ENCODE measurements around the gene PDE3A.

Gene PDE3A

DNA sequence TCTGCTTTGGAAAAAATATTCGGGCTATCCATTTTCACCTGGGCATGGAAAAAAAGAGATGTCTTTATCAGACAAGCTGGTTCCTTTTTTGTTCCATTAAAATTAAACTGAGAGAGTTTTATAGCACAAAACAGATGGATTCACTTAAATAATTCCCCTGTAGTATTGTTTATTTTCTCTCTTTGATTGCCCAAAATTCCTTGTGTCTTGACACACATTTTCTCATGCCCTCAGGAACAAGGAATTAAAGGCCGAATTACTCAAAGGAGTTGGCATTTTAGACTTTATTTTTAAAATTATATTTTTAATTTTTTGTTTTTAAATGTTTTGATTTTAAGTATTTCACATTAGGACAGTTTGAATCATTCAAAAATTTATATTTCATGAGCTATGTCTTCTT, 257.2 kb downstream of the PDE3A start:
- H3K4me1 ChIP-seq (ENCODE audit: control insufficient read depth, insufficient read depth, low read length), result peaks cover 9% of the 10 kb centered on the region
- H3K4me3 ChIP-seq (ENCODE audit: low read length), result no peak overlapping the region
- no peaks in the 10 kb centered on the region for H3K9me3 ChIP-seq (replicated peaks; ENCODE audit: low read length)
- H3K4me2 ChIP-seq (ENCODE audit: low read length), result no peak overlapping the region
- H3K27me3 ChIP-seq (ENCODE audit: control insufficient read depth, insufficient read depth, low read length), result no peaks in the 10 kb centered on the region
- H3K36me3 ChIP-seq (ENCODE audit: insufficient read depth, low read length), result no peaks in the 10 kb centered on the region
- H3K9ac ChIP-seq (ENCODE audit: low read depth, low read length), result no peak overlapping the region

- Histone ChIP-seq H3K27me3 (ENCODE audit: control insufficient read depth, insufficient read depth, low read length) (no peaks in the 10 kb centered on the region), H3K9ac (ENCODE audit: low read depth, low read length) (no peak overlapping the region), H3K4me3 (ENCODE audit: low read length) (no peak overlapping the region), H3K4me1 (ENCODE audit: control insufficient read depth, insufficient read depth, low read length) (peaks cover 9% of the 10 kb centered on the region), H3K9me3 (replicated peaks; ENCODE audit: low read length) (no peaks in the 10 kb centered on the region), H3K36me3 (ENCODE audit: insufficient read depth, low read length) (no peaks in the 10 kb centered on the region), H3K4me2 (ENCODE audit: low read length) (no peak overlapping the region)
Observed at GRCh38 chr12:20627001-20627588, 258.8 kb downstream of the PDE3A start.

DNA sequence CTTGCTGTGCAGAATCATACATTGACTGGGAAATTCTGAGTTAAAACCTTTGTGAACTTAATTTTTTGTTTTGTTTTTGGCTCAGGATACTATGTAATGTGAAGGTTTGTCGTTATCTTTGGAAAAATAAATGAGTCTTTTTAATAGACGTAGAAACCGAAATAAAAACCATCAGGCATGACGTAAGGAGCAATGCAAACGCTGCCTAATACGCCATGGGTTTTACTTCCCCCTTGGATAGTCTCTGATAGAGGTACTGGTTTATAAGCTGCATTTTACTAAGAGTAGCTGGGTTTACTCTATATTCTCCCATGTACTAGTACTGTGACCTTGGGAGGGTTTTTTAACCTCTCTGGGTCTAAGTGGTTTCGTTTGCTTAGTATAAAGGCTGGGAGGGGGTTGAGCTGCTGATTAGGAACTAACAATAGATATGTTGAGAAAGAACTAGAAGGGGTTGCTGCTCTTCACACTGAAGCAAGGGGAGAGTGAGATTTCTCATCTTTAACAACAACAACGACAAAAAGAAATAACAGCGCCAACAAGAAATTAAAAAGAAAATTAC, 260.0 kb downstream of the PDE3A start:
- H3K9ac ChIP-seq (ENCODE audit: low read depth, low read length), result no peak overlapping the region

GRCh38 chr12:20628999-20629398, 260.7 kb downstream of the PDE3A start:
- no peaks in the 10 kb centered on the region for H3K9me3 ChIP-seq (replicated peaks; ENCODE audit: low read length)
- peaks cover 9% of the 10 kb centered on the region for H3K4me1 ChIP-seq (ENCODE audit: control insufficient read depth, insufficient read depth, low read length)
- H3K27me3 ChIP-seq (ENCODE audit: control insufficient read depth, insufficient read depth, low read length), result no peaks in the 10 kb centered on the region
- H3K4me2 ChIP-seq (ENCODE audit: low read length), result peak overlapping the region; percentile 16
- no peaks in the 10 kb centered on the region for H3K36me3 ChIP-seq (ENCODE audit: insufficient read depth, low read length)
- H3K4me3 ChIP-seq (ENCODE audit: low read length), result no peak overlapping the region
- no peak overlapping the region for H3K9ac ChIP-seq (ENCODE audit: low read depth, low read length)

More for the DNA sequence above, 260.0 kb downstream of the PDE3A start:
- Histone ChIP-seq H3K4me1 (ENCODE audit: control insufficient read depth, insufficient read depth, low read length) (peaks cover 9% of the 10 kb centered on the region), H3K36me3 (ENCODE audit: insufficient read depth, low read length) (no peaks in the 10 kb centered on the region), H3K9me3 (replicated peaks; ENCODE audit: low read length) (no peaks in the 10 kb centered on the region), H3K4me3 (ENCODE audit: low read length) (no peak overlapping the region), H3K4me2 (ENCODE audit: low read length) (no peak overlapping the region), H3K27me3 (ENCODE audit: control insufficient read depth, insufficient read depth, low read length) (no peaks in the 10 kb centered on the region)

GRCh38 chr12:20629414-20630156, 261.2 kb downstream of the PDE3A start:
- H3K4me2 ChIP-seq (ENCODE audit: low read length), result peak overlapping the region; percentile 16
- no peaks in the 10 kb centered on the region for H3K27me3 ChIP-seq (ENCODE audit: control insufficient read depth, insufficient read depth, low read length)
- no peaks in the 10 kb centered on the region for H3K9me3 ChIP-seq (replicated peaks; ENCODE audit: low read length)
- no peak overlapping the region for H3K4me3 ChIP-seq (ENCODE audit: low read length)
- H3K9ac ChIP-seq (ENCODE audit: low read depth, low read length), result no peak overlapping the region
- H3K4me1 ChIP-seq (ENCODE audit: control insufficient read depth, insufficient read depth, low read length), result peaks cover 9% of the 10 kb centered on the region
- no peaks in the 10 kb centered on the region for H3K36me3 ChIP-seq (ENCODE audit: insufficient read depth, low read length)

GRCh38 chr12:20631711-20632110, 263.4 kb downstream of the PDE3A start:
- H3K9ac ChIP-seq (ENCODE audit: low read depth, low read length), result no peak overlapping the region
- H3K4me1 ChIP-seq (ENCODE audit: control insufficient read depth, insufficient read depth, low read length), result peaks cover 9% of the 10 kb centered on the region
- H3K9me3 ChIP-seq (replicated peaks; ENCODE audit: low read length), result no peaks in the 10 kb centered on the region
- no peaks in the 10 kb centered on the region for H3K27me3 ChIP-seq (ENCODE audit: control insufficient read depth, insufficient read depth, low read length)
- no peaks in the 10 kb centered on the region for H3K36me3 ChIP-seq (ENCODE audit: insufficient read depth, low read length)
- H3K4me2 ChIP-seq (ENCODE audit: low read length), result no peak overlapping the region
- H3K4me3 ChIP-seq (ENCODE audit: low read length), result no peak overlapping the region

- Histone ChIP-seq H3K9me3 (replicated peaks; ENCODE audit: low read length) (no peaks in the 10 kb centered on the region), H3K36me3 (ENCODE audit: insufficient read depth, low read length) (no peaks in the 10 kb centered on the region), H3K27me3 (ENCODE audit: control insufficient read depth, insufficient read depth, low read length) (no peaks in the 10 kb centered on the region), H3K4me1 (ENCODE audit: control insufficient read depth, insufficient read depth, low read length) (peaks cover 3% of the 10 kb centered on the region), H3K4me3 (ENCODE audit: low read length) (no peak overlapping the region), H3K9ac (ENCODE audit: low read depth, low read length) (no peak overlapping the region), H3K4me2 (ENCODE audit: low read length) (no peak overlapping the region)
Observed at GRCh38 chr12:20641106-20641505, 272.8 kb downstream of the PDE3A start.

GRCh38 chr12:20643822-20644221, 275.5 kb downstream of the PDE3A start:
- Histone ChIP-seq H3K9ac (ENCODE audit: low read depth, low read length) (no peak overlapping the region), H3K4me1 (ENCODE audit: control insufficient read depth, insufficient read depth, low read length) (no peaks in the 10 kb centered on the region), H3K9me3 (replicated peaks; ENCODE audit: low read length) (no peaks in the 10 kb centered on the region), H3K4me3 (ENCODE audit: low read length) (no peak overlapping the region), H3K27me3 (ENCODE audit: control insufficient read depth, insufficient read depth, low read length) (no peaks in the 10 kb centered on the region), H3K36me3 (ENCODE audit: insufficient read depth, low read length) (no peaks in the 10 kb centered on the region), H3K4me2 (ENCODE audit: low read length) (no peak overlapping the region)

DNA sequence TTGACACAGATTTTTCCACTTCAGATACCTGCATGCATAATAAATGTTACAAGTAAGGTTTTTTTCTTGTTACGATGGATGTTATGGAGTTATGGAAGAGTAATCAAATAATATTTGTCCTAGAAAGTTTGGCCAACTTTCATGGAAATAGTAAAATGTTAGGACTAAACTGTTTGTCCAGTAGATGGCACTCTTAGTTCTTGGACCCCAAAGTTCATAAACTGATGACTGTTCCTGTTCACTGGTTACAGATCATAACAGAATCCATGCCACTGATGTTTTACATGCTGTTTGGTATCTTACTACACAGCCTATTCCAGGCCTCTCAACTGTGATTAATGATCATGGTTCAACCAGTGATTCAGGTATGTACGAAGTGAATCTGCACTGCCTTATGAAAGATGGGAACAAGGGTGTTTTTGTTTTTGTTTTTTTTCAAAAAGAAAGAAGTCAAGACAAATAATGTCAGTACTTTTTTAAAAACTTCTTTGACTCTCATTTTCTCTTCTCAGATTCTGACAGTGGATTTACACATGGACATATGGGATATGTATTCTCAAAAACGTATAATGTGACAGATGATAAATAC, 278.0 kb downstream of the PDE3A start:
- Histone ChIP-seq H3K4me1 (ENCODE audit: control insufficient read depth, insufficient read depth, low read length) (no peaks in the 10 kb centered on the region), H3K27me3 (ENCODE audit: control insufficient read depth, insufficient read depth, low read length) (no peaks in the 10 kb centered on the region), H3K9me3 (replicated peaks; ENCODE audit: low read length) (no peaks in the 10 kb centered on the region), H3K4me2 (ENCODE audit: low read length) (no peak overlapping the region), H3K4me3 (ENCODE audit: low read length) (no peak overlapping the region), H3K9ac (ENCODE audit: low read depth, low read length) (no peak overlapping the region), H3K36me3 (ENCODE audit: insufficient read depth, low read length) (no peaks in the 10 kb centered on the region)

DNA sequence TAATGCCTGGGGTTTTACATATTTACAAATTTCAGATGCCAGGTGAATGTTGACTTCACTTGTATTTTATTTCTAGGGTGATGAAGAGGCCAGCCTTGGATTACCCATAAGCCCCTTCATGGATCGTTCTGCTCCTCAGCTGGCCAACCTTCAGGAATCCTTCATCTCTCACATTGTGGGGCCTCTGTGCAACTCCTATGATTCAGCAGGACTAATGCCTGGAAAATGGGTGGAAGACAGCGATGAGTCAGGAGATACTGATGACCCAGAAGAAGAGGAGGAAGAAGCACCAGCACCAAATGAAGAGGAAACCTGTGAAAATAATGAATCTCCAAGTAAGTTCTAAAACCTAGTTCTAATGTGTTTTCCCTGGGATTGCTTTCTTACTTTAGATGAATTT, 285.5 kb downstream of the PDE3A start:
- no peaks in the 10 kb centered on the region for H3K36me3 ChIP-seq (ENCODE audit: insufficient read depth, low read length)
- H3K9ac ChIP-seq (ENCODE audit: low read depth, low read length), result no peak overlapping the region
- H3K4me2 ChIP-seq (ENCODE audit: low read length), result no peak overlapping the region
- no peaks in the 10 kb centered on the region for H3K4me1 ChIP-seq (ENCODE audit: control insufficient read depth, insufficient read depth, low read length)
- H3K27me3 ChIP-seq (ENCODE audit: control insufficient read depth, insufficient read depth, low read length), result no peaks in the 10 kb centered on the region
- no peaks in the 10 kb centered on the region for H3K9me3 ChIP-seq (replicated peaks; ENCODE audit: low read length)
- no peak overlapping the region for H3K4me3 ChIP-seq (ENCODE audit: low read length)

DNA sequence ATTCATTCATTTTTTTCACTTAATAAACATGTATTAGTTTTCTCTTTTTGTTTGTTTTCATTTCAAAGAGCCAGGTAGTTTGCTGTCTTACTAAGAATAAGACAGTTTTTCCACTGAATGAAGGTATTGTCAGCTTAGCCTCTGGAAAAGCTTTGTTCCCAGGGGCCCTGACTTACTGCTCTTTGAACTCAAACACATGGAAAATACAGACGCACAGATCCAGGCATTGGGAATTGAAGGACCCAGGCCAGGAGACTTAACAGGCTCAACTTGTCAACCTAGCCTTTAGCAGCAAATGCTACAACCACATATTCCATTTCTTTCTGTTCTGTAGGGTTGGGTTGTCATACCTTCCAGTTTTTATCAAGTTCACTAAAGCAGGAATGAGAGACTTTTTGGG, 288.3 kb downstream of the PDE3A start:
- no peak overlapping the region for H3K4me2 ChIP-seq (ENCODE audit: low read length)
- no peaks in the 10 kb centered on the region for H3K36me3 ChIP-seq (ENCODE audit: insufficient read depth, low read length)
- H3K4me3 ChIP-seq (ENCODE audit: low read length), result no peak overlapping the region
- no peak overlapping the region for H3K9ac ChIP-seq (ENCODE audit: low read depth, low read length)
- H3K27me3 ChIP-seq (ENCODE audit: control insufficient read depth, insufficient read depth, low read length), result no peaks in the 10 kb centered on the region
- H3K9me3 ChIP-seq (replicated peaks; ENCODE audit: low read length), result no peaks in the 10 kb centered on the region
- H3K4me1 ChIP-seq (ENCODE audit: control insufficient read depth, insufficient read depth, low read length), result no peaks in the 10 kb centered on the region
